ENCODE results near the gene DNAJC30.
A peak's percentile ranks its signal among the peaks of the same experiment; 100 is the strongest.

Gene DNAJC30

GRCh38 chr7:73703225-73703624, 20.0 kb upstream of the DNAJC30 start:
- H3K9ac ChIP-seq (ENCODE audit: low read depth, low read length, poor library complexity), result peak overlapping the region; percentile 81
- no peaks in the 10 kb centered on the region for H3K27me3 ChIP-seq (ENCODE audit: control insufficient read depth in 3 of 3, insufficient read depth in 3 of 3, low read depth in 1 of 3, low read length in 3 of 3)
- H4K91ac ChIP-seq (ENCODE audit: low read depth, low read length, poor library complexity), result peak overlapping the region; percentile 64
- no peak overlapping the region for H3K27ac ChIP-seq (replicated peaks; ENCODE audit: low read length)
- no peak overlapping the region for H3K23ac ChIP-seq (ENCODE audit: low read depth, low read length, poor library complexity)
- no peak for DNase-seq (ENCODE audit: low spot score)
- peaks cover 20 to 37% of the 10 kb centered on the region in 2 donors for H3K36me3 ChIP-seq (replicated peaks in 1 of 2; ENCODE audit: control insufficient read depth in 2 of 2, insufficient read depth in 2 of 2, low read length in 2 of 2)
- no peaks in the 10 kb centered on the region for H3K9me3 ChIP-seq (replicated peaks in 1 of 2; ENCODE audit: control insufficient read depth in 2 of 2, insufficient read depth in 1 of 2, low read depth in 1 of 2, low read length in 2 of 2)
- H2AFZ ChIP-seq (ENCODE audit: low read length), result no peak overlapping the region
- no peak overlapping the region for H2BK12ac ChIP-seq (ENCODE audit: low read length)
- H4K8ac ChIP-seq (ENCODE audit: low read depth, low read length), result peak overlapping the region; percentile 19
- H2BK120ac ChIP-seq (ENCODE audit: low read depth, low read length), result peak overlapping the region; percentile 87
- peak overlapping the region; percentile 45 for H3K4me2 ChIP-seq (ENCODE audit: insufficient read depth, low read length, poor library complexity, severe bottlenecking)
- peaks cover 7 to 13% of the 10 kb centered on the region in 2 donors for H3K4me1 ChIP-seq (ENCODE audit: control insufficient read depth in 2 of 2, insufficient read depth in 1 of 2, low read depth in 1 of 2, low read length in 2 of 2)
- peak overlapping the region; percentile 97 for H3K14ac ChIP-seq (ENCODE audit: low read length)
- H3K18ac ChIP-seq (ENCODE audit: low read length), result peak overlapping the region; percentile 94
- no peak overlapping the region for H2BK15ac ChIP-seq (ENCODE audit: low read length)
- H3K4me3 ChIP-seq (ENCODE audit: low read length in 2 of 2), result no peak overlapping the region
- H2BK5ac ChIP-seq (ENCODE audit: low read length), result no peak overlapping the region
- peak overlapping the region; percentile 93 for H3K4ac ChIP-seq (ENCODE audit: low read length)
- no peaks in the 10 kb centered on the region for H3K79me1 ChIP-seq (ENCODE audit: low read depth, low read length)
- H2AK5ac ChIP-seq (ENCODE audit: low read depth, low read length), result peak overlapping the region; percentile 90
- no CpG with 5 or more reads among the region's 13 CpGs for WGBS, 2 donors (ENCODE audit: extremely low coverage in 2 of 2, insufficient read length in 2 of 2, insufficient replicate concordance in 1 of 2)

- no CpG with 5 or more reads among the region's 18 CpGs for WGBS, 2 donors (ENCODE audit: extremely low coverage in 2 of 2, insufficient read length in 2 of 2, insufficient replicate concordance in 1 of 2)
- H3K79me1 ChIP-seq (ENCODE audit: low read depth, low read length), result no peaks in the 10 kb centered on the region
- peak overlapping the region; percentile 90 for H2AK5ac ChIP-seq (ENCODE audit: low read depth, low read length)
- no peak overlapping the region for H3K18ac ChIP-seq (ENCODE audit: low read length)
- peak overlapping the region; percentile 87 for H2BK120ac ChIP-seq (ENCODE audit: low read depth, low read length)
- peaks cover 20 to 41% of the 10 kb centered on the region in 2 donors for H3K36me3 ChIP-seq (replicated peaks in 1 of 2; ENCODE audit: control insufficient read depth in 2 of 2, insufficient read depth in 2 of 2, low read length in 2 of 2)
- H3K27me3 ChIP-seq (ENCODE audit: control insufficient read depth in 3 of 3, insufficient read depth in 3 of 3, low read depth in 1 of 3, low read length in 3 of 3), result no peaks in the 10 kb centered on the region
- no peak overlapping the region for H2AFZ ChIP-seq (ENCODE audit: low read length)
- H3K4me3 ChIP-seq (ENCODE audit: low read length in 2 of 2), result no peak overlapping the region
- H3K27ac ChIP-seq (replicated peaks; ENCODE audit: low read length), result no peak overlapping the region
- H3K4ac ChIP-seq (ENCODE audit: low read length), result no peak overlapping the region
- no peak for DNase-seq (ENCODE audit: low spot score)
- peaks cover 7 to 13% of the 10 kb centered on the region in 2 donors for H3K4me1 ChIP-seq (ENCODE audit: control insufficient read depth in 2 of 2, insufficient read depth in 1 of 2, low read depth in 1 of 2, low read length in 2 of 2)
- H2BK5ac ChIP-seq (ENCODE audit: low read length), result no peak overlapping the region
- H3K9me3 ChIP-seq (replicated peaks in 1 of 2; ENCODE audit: control insufficient read depth in 2 of 2, insufficient read depth in 1 of 2, low read depth in 1 of 2, low read length in 2 of 2), result no peaks in the 10 kb centered on the region
- peak overlapping the region; percentile 64 for H2BK15ac ChIP-seq (ENCODE audit: low read length)
- H3K9ac ChIP-seq (ENCODE audit: low read depth, low read length, poor library complexity), result peak overlapping the region; percentile 60
- H2BK12ac ChIP-seq (ENCODE audit: low read length), result no peak overlapping the region
- no peak overlapping the region for H4K8ac ChIP-seq (ENCODE audit: low read depth, low read length)
- no peak overlapping the region for H4K91ac ChIP-seq (ENCODE audit: low read depth, low read length, poor library complexity)
- no peak overlapping the region for H3K23ac ChIP-seq (ENCODE audit: low read depth, low read length, poor library complexity)
- H3K14ac ChIP-seq (ENCODE audit: low read length), result no peak overlapping the region
- H3K4me2 ChIP-seq (ENCODE audit: insufficient read depth, low read length, poor library complexity, severe bottlenecking), result no peak overlapping the region
Observed at GRCh38 chr7:73702665-73703064, 19.4 kb upstream of the DNAJC30 start.

GRCh38 chr7:73702226-73702625, 19.0 kb upstream of the DNAJC30 start:
- H2BK5ac ChIP-seq (ENCODE audit: low read length), result no peak overlapping the region
- H3K9ac ChIP-seq (ENCODE audit: low read depth, low read length, poor library complexity), result no peak overlapping the region
- H3K36me3 ChIP-seq (replicated peaks in 1 of 2; ENCODE audit: control insufficient read depth in 2 of 2, insufficient read depth in 2 of 2, low read length in 2 of 2), result peaks cover 23 to 46% of the 10 kb centered on the region in 2 donors
- H3K79me1 ChIP-seq (ENCODE audit: low read depth, low read length), result no peaks in the 10 kb centered on the region
- no peak overlapping the region for H3K18ac ChIP-seq (ENCODE audit: low read length)
- H3K27ac ChIP-seq (replicated peaks; ENCODE audit: low read length), result no peak overlapping the region
- H2AFZ ChIP-seq (ENCODE audit: low read length), result no peak overlapping the region
- no peaks in the 10 kb centered on the region for H3K9me3 ChIP-seq (replicated peaks in 1 of 2; ENCODE audit: control insufficient read depth in 2 of 2, insufficient read depth in 1 of 2, low read depth in 1 of 2, low read length in 2 of 2)
- H4K91ac ChIP-seq (ENCODE audit: low read depth, low read length, poor library complexity), result no peak overlapping the region
- H2AK5ac ChIP-seq (ENCODE audit: low read depth, low read length), result no peak overlapping the region
- no peak overlapping the region for H3K4me2 ChIP-seq (ENCODE audit: insufficient read depth, low read length, poor library complexity, severe bottlenecking)
- no peak overlapping the region for H3K14ac ChIP-seq (ENCODE audit: low read length)
- H2BK12ac ChIP-seq (ENCODE audit: low read length), result no peak overlapping the region
- H3K4me1 ChIP-seq (ENCODE audit: control insufficient read depth in 2 of 2, insufficient read depth in 1 of 2, low read depth in 1 of 2, low read length in 2 of 2), result peaks cover 7 to 13% of the 10 kb centered on the region in 2 donors
- no peak for DNase-seq (ENCODE audit: low spot score)
- H3K27me3 ChIP-seq (ENCODE audit: control insufficient read depth in 3 of 3, insufficient read depth in 3 of 3, low read depth in 1 of 3, low read length in 3 of 3), result no peaks in the 10 kb centered on the region
- H3K4me3 ChIP-seq (ENCODE audit: low read length in 2 of 2), result no peak overlapping the region
- H3K23ac ChIP-seq (ENCODE audit: low read depth, low read length, poor library complexity), result no peak overlapping the region
- H4K8ac ChIP-seq (ENCODE audit: low read depth, low read length), result no peak overlapping the region
- WGBS, 2 donors (ENCODE audit: extremely low coverage in 2 of 2, insufficient read length in 2 of 2, insufficient replicate concordance in 1 of 2), result no CpG with 5 or more reads among the region's 8 CpGs
- no peak overlapping the region for H2BK120ac ChIP-seq (ENCODE audit: low read depth, low read length)
- H2BK15ac ChIP-seq (ENCODE audit: low read length), result no peak overlapping the region
- no peak overlapping the region for H3K4ac ChIP-seq (ENCODE audit: low read length)

GRCh38 chr7:73701357-73701995, 18.2 kb upstream of the DNAJC30 start:
- no peak overlapping the region for H2BK12ac ChIP-seq (ENCODE audit: low read length)
- H3K9ac ChIP-seq (ENCODE audit: low read depth, low read length, poor library complexity), result no peak overlapping the region
- H2BK5ac ChIP-seq (ENCODE audit: low read length), result no peak overlapping the region
- no peak overlapping the region for H3K14ac ChIP-seq (ENCODE audit: low read length)
- WGBS, 2 donors (ENCODE audit: extremely low coverage in 2 of 2, insufficient read length in 2 of 2, insufficient replicate concordance in 1 of 2), result no CpG with 5 or more reads among the region's 13 CpGs
- H4K91ac ChIP-seq (ENCODE audit: low read depth, low read length, poor library complexity), result no peak overlapping the region
- peaks cover 30 to 53% of the 10 kb centered on the region in 2 donors for H3K36me3 ChIP-seq (replicated peaks in 1 of 2; ENCODE audit: control insufficient read depth in 2 of 2, insufficient read depth in 2 of 2, low read length in 2 of 2)
- H2BK15ac ChIP-seq (ENCODE audit: low read length), result no peak overlapping the region
- no peak overlapping the region for H3K27ac ChIP-seq (replicated peaks; ENCODE audit: low read length)
- H3K18ac ChIP-seq (ENCODE audit: low read length), result no peak overlapping the region
- H2AK5ac ChIP-seq (ENCODE audit: low read depth, low read length), result no peak overlapping the region
- no peaks in the 10 kb centered on the region for H3K79me1 ChIP-seq (ENCODE audit: low read depth, low read length)
- no peak overlapping the region for H3K23ac ChIP-seq (ENCODE audit: low read depth, low read length, poor library complexity)
- no peak overlapping the region for H3K4ac ChIP-seq (ENCODE audit: low read length)
- H3K4me3 ChIP-seq (ENCODE audit: low read length in 2 of 2), result no peak overlapping the region
- no peak overlapping the region for H2AFZ ChIP-seq (ENCODE audit: low read length)
- peaks cover 7 to 13% of the 10 kb centered on the region in 2 donors for H3K4me1 ChIP-seq (ENCODE audit: control insufficient read depth in 2 of 2, insufficient read depth in 1 of 2, low read depth in 1 of 2, low read length in 2 of 2)
- no peak overlapping the region for H4K8ac ChIP-seq (ENCODE audit: low read depth, low read length)
- H3K27me3 ChIP-seq (ENCODE audit: control insufficient read depth in 3 of 3, insufficient read depth in 3 of 3, low read depth in 1 of 3, low read length in 3 of 3), result no peaks in the 10 kb centered on the region
- no peak for DNase-seq (ENCODE audit: low spot score)
- H2BK120ac ChIP-seq (ENCODE audit: low read depth, low read length), result no peak overlapping the region
- no peak overlapping the region for H3K4me2 ChIP-seq (ENCODE audit: insufficient read depth, low read length, poor library complexity, severe bottlenecking)
- no peaks in the 10 kb centered on the region for H3K9me3 ChIP-seq (replicated peaks in 1 of 2; ENCODE audit: control insufficient read depth in 2 of 2, insufficient read depth in 1 of 2, low read depth in 1 of 2, low read length in 2 of 2)
